Astrocyte of the cerebellum (primary cell): ENCODE results near the gene DCAF12.
A peak's percentile ranks its signal among the peaks of the same experiment; 100 is the strongest.
"Not testable (repeated sequence)": the region's sequence is repeated elsewhere in the genome, so short reads cannot be mapped to it uniquely, and the experiment has no call there.

Experiments
- DNase-seq: peaks from one replicate; pipeline ENCODE4 v3.0.0-alpha.2; 2011; ENCODE audit warnings: low read depth
- H3K4me3 ChIP-seq: 2 replicates; pipeline ENCODE4 v1.5.1; 2011; ENCODE audit warnings: mild to moderate bottlenecking, low read depth, low read length, moderate library complexity
- in situ Hi-C: cut with HindIII; loops from 2 replicates; pipeline ENCODE4 v1.10.0; 2017; ENCODE audit warnings: low sequenced_read_pairs
- TF ChIP-seq, protein P1 (sequence below): IDR thresholded peaks from 2 replicates; pipeline ENCODE4 v1.5.1; 2012; ENCODE audit warnings: low read length, low read depth, moderate library complexity, mild to moderate bottlenecking; ENCODE audit errors: missing control alignments

DCAF12 gene

DNA sequence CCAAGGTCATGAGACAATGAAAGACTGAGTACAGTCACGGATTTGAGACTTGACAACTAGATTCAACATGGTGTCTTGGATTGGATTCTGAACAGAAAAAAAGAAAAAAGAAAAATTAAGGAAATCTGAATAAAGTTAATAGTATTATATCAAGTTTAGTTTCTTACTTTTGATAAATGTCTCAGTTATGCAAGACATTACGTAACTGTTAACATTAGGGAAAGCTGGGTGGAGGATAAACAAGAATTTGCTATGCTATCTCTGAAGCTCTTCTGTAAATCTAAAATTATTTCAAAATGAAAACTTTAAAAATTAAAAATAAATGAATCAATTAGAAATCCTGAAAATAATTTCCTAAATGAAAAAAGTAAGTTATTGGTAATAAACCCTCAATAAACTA, 14.4 kb upstream of the DCAF12 start:
- in situ Hi-C loops = no loop called here
- DNase-seq = no peak
- H3K4me3 ChIP-seq = no peak overlapping the region
- TF ChIP-seq, protein P1, sequence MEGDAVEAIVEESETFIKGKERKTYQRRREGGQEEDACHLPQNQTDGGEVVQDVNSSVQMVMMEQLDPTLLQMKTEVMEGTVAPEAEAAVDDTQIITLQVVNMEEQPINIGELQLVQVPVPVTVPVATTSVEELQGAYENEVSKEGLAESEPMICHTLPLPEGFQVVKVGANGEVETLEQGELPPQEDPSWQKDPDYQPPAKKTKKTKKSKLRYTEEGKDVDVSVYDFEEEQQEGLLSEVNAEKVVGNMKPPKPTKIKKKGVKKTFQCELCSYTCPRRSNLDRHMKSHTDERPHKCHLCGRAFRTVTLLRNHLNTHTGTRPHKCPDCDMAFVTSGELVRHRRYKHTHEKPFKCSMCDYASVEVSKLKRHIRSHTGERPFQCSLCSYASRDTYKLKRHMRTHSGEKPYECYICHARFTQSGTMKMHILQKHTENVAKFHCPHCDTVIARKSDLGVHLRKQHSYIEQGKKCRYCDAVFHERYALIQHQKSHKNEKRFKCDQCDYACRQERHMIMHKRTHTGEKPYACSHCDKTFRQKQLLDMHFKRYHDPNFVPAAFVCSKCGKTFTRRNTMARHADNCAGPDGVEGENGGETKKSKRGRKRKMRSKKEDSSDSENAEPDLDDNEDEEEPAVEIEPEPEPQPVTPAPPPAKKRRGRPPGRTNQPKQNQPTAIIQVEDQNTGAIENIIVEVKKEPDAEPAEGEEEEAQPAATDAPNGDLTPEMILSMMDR = no peak

DNA sequence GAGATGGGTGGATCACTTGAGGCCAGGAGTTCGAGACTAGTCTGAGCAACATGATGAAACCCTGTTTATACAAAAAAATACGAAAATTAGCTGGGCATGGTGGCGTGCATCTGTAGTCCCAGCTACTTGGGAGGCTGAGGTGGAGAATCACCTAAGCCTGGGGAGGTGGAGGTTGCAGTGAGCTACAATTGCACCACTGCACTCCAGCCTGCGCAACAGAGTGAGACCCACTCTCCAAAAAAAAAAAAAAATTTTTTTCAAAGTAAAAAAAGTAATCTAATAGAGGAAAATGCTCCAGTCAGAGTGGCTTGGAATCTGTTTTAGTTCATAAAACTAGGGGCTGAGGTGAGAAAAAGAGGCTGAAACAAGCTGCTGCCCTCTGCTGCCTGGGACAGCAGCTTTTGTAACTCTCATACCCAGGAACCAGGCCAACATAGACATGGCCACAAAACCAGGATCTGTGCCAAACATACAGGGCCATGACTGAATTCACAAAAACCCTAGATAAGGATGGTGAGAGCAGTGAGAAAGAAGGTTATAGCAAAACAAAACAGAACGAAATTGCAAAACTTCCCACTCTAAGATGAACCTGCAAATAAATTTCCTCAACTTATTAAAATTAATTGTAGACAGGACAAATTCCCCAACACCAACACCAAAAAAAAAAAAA, 13.1 kb upstream of the DCAF12 start:
- TF ChIP-seq, protein P1 = peak; percentile 62
- peak; percentile 92 for DNase-seq
- in situ Hi-C loops = no loop called here
- H3K4me3 ChIP-seq = no peak overlapping the region

DNA sequence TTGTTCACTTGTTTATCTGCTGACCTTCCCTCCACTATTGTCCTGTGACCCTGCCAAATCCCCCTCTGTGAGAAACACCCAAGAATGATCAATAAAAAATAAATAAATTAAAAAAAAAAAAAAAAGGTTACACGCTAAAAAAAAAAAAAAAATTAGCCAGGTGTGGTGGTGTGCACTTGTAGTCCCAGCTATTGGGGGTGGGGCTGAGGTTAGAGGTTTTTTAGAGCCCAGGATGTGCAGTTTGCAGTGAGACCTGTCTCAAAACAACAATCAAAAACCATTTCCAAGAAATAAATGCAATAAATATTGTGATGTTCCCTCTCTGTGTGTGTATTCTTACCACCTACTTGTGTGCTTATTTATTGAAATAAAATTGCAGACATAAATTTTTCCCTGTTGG, 12.1 kb upstream of the DCAF12 start:
- in situ Hi-C loops, H3K4me3 ChIP-seq, DNase-seq: not testable (repeated sequence)

DNA sequence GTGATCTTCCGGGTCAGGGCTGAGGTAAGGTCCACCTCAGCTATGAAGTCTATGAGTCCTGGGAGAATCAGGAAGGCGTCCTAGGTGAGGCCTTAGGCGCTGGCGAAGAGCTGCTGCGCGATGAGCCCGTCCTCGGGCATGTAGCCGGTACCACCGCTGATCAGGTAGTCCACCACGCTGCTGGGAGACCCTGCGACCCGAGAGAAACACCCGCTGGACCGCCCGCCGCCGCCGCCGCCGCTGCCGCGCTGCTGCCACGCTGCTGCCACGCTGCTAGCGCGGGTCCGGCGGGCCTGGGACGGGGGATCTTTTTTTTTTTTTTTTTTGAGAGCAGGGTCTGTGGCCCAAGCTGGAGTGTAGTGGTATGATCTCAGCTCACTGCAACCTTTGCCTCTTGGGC, 8.0 kb upstream of the DCAF12 start:
- TF ChIP-seq, protein P1 = no peak
- H3K4me3 ChIP-seq = no peak overlapping the region
- DNase-seq = no peak
- in situ Hi-C loops = no loop called here

DNA sequence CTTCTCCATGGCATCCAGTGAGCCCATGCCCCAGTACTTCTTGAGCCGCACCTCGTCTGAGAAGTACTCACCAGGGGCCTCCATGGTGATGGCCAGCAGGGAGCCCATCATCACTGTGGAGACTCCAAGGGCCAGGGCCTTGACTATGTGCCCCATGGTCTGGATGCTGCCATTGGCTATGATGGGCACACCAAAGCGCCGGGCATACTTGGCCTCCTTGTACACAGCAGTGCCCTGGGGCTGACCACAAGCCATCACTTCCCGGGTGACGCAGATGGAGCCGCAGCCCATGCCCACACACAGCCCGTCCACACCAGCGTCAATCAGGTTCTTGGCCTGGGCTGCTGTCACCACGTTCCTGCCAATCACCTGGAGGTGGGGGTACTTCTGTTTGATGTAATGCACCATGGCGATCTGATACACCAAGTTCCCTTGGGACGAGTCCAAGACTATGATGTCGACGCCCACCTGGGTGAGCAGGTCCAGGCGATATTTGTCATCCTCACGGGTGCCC, 7.0 kb upstream of the DCAF12 start:
- DNase-seq = no peak
- in situ Hi-C loops = no loop called here
- H3K4me3 ChIP-seq = no peak overlapping the region
- TF ChIP-seq, protein P1 = no peak

DNA sequence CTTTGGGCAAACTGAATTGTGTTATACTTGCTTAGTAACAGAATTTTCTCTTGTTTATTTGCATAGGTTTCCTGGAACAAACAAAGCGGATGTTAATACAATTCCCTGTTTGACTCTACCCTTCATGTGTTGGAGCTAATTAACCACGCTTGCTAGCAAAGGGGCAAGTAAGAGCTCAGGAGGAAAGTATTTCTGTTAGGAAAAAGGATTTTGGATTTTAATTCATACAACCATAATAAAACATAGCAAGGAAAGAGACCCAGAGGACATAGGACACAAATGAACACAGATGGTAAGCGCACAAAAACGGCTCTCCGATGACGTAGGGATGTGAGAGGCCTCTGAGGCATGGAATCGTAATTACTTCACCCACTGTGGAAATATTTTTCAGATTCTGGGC, 5.1 kb upstream of the DCAF12 start:
- no peak overlapping the region for H3K4me3 ChIP-seq
- DNase-seq = no peak
- TF ChIP-seq, protein P1 = no peak
- in situ Hi-C loops = no loop called here

DNA sequence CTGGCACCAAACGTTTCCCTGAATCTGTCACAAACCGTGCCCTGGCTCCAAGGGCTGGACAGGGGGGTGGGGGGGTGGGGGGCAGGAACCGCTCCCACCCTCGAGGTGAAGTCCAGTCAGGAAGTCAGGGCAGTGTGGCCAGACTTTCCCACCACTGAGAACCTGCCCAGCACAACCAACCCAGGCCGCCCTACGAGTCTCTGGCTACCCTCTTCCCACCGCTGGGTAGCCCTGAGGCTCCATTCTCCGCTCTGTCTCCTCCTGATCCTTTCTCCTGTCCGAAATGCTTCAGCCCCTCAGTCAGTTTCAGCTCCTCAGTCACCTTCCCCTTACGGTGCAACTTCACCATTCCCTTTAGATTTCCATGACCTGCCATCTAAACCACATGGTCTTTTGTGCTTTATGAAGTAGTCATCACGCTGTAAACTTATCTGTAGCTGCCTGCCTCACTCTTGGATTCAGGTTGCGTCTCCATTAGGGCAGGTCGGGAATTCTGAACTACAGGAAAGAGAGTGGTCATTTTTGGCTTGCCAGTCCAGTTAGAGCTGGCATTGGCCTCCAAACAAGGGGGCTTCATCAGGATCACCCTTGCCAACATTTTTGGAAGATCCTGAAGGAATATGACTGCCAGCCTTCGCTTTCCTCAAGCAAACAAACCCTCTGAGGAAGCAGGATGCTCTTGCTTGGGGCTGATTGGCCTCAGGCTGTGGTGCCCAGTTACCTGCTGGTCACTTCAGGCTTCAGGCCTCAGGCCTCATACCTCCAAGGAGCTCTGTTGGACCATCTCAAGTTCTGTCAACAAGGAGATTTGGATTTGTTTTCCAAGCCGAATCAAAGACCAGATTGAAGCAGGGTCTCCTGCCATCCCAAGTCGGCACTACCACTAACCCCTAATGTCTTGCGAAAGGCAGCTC, 794 bp upstream of the DCAF12 start:
- DNase-seq = no peak
- in situ Hi-C loops = no loop called here
- TF ChIP-seq, protein P1 = no peak
- H3K4me3 ChIP-seq = peak overlapping the region; percentile 99
